ENCODE data around the gene LRRK1.

DNA sequence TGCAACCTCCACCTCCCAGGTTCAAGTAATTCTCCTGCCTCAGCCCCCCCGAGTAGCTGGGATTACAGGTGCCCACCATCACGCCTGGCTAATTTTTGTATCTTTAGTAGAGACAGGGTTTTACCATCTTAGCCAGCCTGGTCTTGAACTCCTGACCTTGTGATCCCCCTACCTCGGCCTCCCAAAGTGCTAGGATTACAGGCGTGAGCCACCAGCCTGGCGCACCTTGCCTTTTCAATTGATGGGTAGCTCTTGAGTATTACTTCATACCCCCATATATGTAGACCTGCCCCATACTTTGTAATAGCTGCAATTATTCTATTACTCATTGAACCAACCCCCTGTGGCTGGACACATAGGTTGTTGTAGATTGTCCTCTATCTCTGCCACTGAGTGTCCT is 101.3 kb downstream of the LRRK1 start:
- no peak for TF ChIP-seq POLR2A (IDR thresholded peaks at IDR 0.05; ENCODE audit: low read depth, low read length)
- no peak for TF ChIP-seq POLR2AphosphoS5 (IDR thresholded peaks at IDR 0.05; ENCODE audit: low read depth, low read length)
